ENCODE measurements around the gene PDE4D. TPM values are rescaled to one million over a fixed set of nuclear protein-coding genes. Genes with fewer than 3 reads are reported as not detected.

The PDE4D gene
- total RNA-seq, 6 experiments from 2014 or later: 1.6 to 10.3 (median 5.6) TPM

DNA sequence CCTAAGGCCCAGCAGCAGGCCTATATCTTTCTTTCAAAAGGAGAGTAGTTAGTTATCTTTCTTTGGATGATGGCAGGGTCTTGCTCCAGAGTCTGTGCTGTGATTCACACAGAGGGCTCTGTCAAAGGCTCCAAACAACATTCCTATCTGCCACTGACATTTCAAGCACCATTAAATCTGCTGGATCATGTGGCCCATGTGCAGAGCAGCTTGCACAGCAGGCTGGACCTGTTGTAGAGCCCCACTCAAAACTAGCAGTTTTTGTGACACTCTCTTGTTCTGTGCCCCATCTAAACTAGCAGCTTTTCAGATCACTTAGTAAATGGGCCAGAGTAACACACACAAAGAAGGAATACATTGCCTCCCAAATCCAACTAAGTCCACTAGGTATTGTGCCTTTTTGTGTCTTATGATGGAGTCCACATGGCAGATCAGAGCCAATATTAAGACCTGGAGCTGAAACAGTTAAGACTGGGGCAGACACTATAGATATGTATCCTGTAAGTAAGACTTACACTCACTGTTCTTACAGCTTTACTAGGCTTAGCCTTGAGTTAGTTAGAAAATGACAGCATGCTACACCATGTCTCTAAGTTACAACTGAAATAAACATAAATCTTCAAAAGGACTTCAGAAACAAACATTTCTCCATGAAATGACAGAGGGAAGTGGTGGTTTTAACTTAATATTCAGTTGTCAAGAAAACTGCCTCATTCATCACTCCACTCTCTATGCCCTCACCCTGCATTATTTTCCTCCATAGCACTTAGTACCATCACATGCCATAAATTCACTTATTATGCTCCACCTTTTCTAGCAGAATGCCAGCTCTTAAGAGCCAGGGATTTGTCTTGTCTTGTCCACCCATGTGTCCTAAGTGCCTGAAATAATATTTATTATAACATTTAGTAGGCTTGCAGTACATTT lies 909.7 kb downstream of the PDE4D start:
- no peak for TF ChIP-seq POLR2A (IDR thresholded peaks at IDR 0.05)
- TF ChIP-seq, protein P1, sequence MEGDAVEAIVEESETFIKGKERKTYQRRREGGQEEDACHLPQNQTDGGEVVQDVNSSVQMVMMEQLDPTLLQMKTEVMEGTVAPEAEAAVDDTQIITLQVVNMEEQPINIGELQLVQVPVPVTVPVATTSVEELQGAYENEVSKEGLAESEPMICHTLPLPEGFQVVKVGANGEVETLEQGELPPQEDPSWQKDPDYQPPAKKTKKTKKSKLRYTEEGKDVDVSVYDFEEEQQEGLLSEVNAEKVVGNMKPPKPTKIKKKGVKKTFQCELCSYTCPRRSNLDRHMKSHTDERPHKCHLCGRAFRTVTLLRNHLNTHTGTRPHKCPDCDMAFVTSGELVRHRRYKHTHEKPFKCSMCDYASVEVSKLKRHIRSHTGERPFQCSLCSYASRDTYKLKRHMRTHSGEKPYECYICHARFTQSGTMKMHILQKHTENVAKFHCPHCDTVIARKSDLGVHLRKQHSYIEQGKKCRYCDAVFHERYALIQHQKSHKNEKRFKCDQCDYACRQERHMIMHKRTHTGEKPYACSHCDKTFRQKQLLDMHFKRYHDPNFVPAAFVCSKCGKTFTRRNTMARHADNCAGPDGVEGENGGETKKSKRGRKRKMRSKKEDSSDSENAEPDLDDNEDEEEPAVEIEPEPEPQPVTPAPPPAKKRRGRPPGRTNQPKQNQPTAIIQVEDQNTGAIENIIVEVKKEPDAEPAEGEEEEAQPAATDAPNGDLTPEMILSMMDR (IDR thresholded peaks at IDR 0.05): no peak
- DNase-seq: no peak
- no peak for ATAC-seq
- intact Hi-C loops (cut with DNase I): no loop called here
- H3K27ac ChIP-seq: no peak overlapping the region
- no peak overlapping the region for H3K4me3 ChIP-seq
- no peaks in the 10 kb centered on the region for H3K27me3 ChIP-seq
- H3K36me3 ChIP-seq: no peaks in the 10 kb centered on the region
- no peaks in the 10 kb centered on the region for H3K4me1 ChIP-seq
- H3K9me3 ChIP-seq: no peaks in the 10 kb centered on the region

DNA sequence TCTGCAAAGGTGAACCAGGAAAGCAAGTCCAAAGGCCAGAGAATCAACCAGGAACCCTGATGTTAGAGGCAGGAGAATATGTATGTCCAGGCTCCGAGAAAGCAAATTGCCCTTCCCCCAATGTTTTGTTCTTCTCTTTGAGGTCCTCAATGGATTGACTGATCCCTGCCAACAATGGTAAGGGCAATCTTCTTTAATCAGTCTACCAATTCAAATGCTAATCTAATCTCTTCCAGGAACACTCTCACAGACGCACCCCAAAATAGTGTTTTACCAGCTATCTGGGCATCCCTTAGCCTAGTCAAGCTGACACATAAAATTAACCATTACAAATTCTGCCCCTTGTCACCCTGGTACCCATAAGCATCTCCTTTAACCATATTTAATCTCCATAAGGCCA lies 912.6 kb downstream of the PDE4D start:
- intact Hi-C loops (cut with DNase I): no loop called here
- Histone ChIP-seq H3K27ac (no peak overlapping the region), H3K36me3 (no peaks in the 10 kb centered on the region), H3K4me3 (no peak overlapping the region), H3K27me3 (no peaks in the 10 kb centered on the region), H3K4me1 (no peaks in the 10 kb centered on the region), H3K9me3 (no peaks in the 10 kb centered on the region)
- DNase-seq: no peak
- 96% methylated on average over 2 of the region's 2 CpGs for WGBS (ENCODE audit: insufficient coverage, low coverage, low lambda C conversion rate, missing lambda C conversion rate)
- no peak for TF ChIP-seq POLR2A (IDR thresholded peaks at IDR 0.05)
- TF ChIP-seq, protein P1 (IDR thresholded peaks at IDR 0.05): no peak
- no peak for ATAC-seq

DNA sequence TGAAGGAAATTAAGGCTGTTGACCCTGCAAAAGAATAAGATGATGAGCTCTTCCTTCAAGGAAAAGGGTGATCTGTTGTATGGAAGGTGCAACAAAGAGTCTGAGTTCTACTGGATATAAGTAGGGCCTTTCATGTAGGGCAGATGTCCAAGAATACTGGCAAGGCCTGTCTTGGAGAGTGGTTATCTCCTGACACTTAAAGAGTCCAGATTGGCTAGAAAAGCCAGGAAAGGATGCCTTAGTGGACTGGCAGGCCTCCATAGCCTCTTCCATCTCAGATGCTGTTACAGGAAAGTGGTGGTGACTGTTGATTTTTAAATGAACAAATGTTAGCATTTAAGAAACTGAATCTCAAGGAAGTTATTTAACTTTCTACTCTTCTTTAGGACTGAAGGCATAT lies 914.4 kb downstream of the PDE4D start:
- Histone ChIP-seq H3K9me3 (no peaks in the 10 kb centered on the region), H3K27ac (no peak overlapping the region), H3K4me3 (no peak overlapping the region), H3K4me1 (no peaks in the 10 kb centered on the region), H3K27me3 (no peaks in the 10 kb centered on the region), H3K36me3 (no peaks in the 10 kb centered on the region)
- no peak for ATAC-seq
- DNase-seq: no peak
- TF ChIP-seq, protein P1 (IDR thresholded peaks at IDR 0.05): no peak
- TF ChIP-seq POLR2A (IDR thresholded peaks at IDR 0.05): no peak
- intact Hi-C loops (cut with DNase I): no loop called here

DNA sequence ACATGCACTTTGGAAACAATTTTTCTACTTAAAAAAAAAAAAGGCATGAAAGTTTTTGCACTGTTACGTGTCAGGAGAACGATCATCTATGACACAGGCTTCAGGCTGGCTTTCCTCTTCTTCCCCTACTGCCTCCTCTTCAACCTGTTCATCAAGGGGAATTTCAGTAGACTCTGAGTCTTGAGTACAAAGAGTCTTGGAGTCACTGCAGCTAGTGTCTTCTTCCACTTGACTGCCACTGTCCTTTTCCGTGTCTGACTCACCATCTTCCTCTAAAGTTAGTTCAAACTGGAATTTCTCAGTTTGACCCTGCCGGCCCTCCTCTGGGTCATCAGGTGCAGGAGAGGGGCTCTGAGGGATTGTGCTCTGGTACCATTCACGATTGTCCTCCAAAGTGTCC lies 918.9 kb downstream of the PDE4D start:
- H3K4me3 ChIP-seq: no peak overlapping the region
- H3K27ac ChIP-seq: no peak overlapping the region
- H3K27me3 ChIP-seq: no peaks in the 10 kb centered on the region
- H3K4me1 ChIP-seq: no peaks in the 10 kb centered on the region
- DNase-seq: no peak
- H3K36me3 ChIP-seq: no peaks in the 10 kb centered on the region
- ATAC-seq: no peak
- no peaks in the 10 kb centered on the region for H3K9me3 ChIP-seq
- TF ChIP-seq, protein P1 (IDR thresholded peaks at IDR 0.05): no peak
- no peak for TF ChIP-seq POLR2A (IDR thresholded peaks at IDR 0.05)
- 86% methylated on average over 5 of the region's 5 CpGs for WGBS (ENCODE audit: insufficient coverage, low coverage, low lambda C conversion rate, missing lambda C conversion rate)
- intact Hi-C loops (cut with DNase I): no loop called here

Measured in right lobe of liver (tissue), 6 donors.